ENCODE results near the gene BTNL9.

DNA sequence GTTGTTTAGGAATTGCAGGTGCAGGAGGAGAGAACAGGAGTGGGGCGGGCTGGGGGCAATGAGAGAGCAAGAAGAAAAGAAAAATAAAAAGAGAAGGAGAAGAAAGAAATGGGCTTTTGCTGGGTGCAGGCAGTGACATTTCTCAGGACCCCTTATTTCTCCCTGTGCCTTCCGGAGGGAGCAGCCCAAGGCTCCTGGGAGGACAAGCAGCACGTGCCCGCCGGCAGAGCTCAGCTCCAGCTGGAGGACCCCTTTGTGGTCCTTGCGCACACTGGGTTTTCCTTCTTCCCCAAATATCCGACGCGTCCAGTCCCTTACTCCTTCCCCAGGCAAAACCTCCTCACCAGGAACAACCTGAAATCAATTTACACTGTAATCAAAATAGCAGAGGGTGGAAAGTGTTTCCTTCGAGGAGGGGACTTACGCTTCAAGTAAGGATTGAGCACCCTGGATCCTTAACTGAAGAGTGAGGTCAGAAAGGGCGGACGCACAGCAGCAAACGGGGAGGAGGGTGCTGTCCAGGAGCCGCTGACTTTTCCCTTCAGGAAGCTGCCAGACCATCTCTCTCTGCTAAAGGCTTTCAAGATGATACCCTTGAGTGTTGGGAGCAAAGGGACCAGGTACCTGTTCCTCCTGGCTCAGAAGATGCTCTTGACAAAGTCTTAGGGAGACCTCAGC is 2.1 kb downstream of the BTNL9 start:
- TF ChIP-seq, protein P1, sequence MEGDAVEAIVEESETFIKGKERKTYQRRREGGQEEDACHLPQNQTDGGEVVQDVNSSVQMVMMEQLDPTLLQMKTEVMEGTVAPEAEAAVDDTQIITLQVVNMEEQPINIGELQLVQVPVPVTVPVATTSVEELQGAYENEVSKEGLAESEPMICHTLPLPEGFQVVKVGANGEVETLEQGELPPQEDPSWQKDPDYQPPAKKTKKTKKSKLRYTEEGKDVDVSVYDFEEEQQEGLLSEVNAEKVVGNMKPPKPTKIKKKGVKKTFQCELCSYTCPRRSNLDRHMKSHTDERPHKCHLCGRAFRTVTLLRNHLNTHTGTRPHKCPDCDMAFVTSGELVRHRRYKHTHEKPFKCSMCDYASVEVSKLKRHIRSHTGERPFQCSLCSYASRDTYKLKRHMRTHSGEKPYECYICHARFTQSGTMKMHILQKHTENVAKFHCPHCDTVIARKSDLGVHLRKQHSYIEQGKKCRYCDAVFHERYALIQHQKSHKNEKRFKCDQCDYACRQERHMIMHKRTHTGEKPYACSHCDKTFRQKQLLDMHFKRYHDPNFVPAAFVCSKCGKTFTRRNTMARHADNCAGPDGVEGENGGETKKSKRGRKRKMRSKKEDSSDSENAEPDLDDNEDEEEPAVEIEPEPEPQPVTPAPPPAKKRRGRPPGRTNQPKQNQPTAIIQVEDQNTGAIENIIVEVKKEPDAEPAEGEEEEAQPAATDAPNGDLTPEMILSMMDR (IDR thresholded peaks at IDR 0.05): no peak
- TF ChIP-seq POLR2A (IDR thresholded peaks at IDR 0.05; ENCODE audit: low read depth) (no peak), POLR2AphosphoS5 (IDR thresholded peaks at IDR 0.05) (no peak)
